ENCODE results near the gene LTB4R.

DNA sequence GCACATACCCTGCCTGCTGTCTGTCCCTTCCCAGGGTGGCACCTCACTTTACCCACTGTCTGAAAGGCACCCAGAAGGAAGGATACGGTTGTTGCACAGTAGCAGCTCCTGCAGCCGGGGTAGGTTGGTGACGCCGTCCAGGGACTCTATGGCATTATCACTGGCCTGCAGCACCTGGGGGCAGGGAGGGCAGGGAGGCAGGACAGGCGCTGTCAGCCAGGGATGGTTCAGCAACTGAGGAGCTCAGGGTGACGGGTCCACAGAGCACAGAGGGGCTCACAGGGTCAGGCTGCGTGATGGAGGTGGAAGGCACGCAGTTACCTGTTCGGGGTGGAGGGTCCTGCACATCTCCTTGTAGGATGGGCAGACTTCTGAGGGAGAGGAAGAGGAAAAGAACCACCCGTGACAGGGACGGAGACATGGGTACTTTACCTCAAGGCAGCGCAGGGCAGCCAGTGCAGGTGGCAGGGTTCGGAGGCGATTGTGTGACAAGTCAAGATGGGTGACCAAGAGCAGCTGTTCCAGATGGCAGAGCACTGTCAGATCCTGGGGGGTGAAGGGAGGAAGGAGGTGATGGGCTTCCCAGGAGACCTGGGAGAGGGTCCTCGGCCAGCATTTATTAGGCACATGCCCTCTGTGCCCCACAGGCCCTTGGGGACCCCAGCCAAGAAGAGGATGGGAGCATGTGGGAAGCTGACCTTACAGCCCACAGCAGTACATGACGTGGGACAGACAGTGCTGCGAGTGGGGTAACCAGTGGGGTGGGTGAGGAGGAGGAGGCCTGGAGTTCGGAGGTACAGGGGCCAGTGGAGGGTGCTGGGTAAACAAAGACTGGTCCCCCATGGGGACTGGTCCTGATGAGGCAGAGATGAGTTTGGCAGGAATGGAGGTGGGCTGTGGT lies 44.7 kb upstream of the LTB4R start:
- TF ChIP-seq POLR2A (IDR thresholded peaks at IDR 0.05; ENCODE audit: low read length) (no peak), GATA1 (IDR thresholded peaks at IDR 0.05; ENCODE audit: low read depth, low read length) (no peak)
